ENCODE results near the gene MTMR11. TPM values are rescaled to one million over a fixed set of nuclear protein-coding genes. Genes with fewer than 3 reads are reported as not detected.
A peak's percentile ranks its signal among the peaks of the same experiment; 100 is the strongest.
"Not testable (repeated sequence)": the region's sequence is repeated elsewhere in the genome, so short reads cannot be mapped to it uniquely, and the experiment has no call there.

The MTMR11 gene
- total and polyA plus RNA-seq, 2 of the 8 experiments (the other 6 are each of a cell fraction or from before 2014, with no cell fraction given) = 3.7 to 4.8 TPM

GRCh38 chr1:149887196-149887455 lies 49.6 kb downstream of the MTMR11 start:
- not testable (repeated sequence) for H3K36me3 ChIP-seq (ENCODE audit: control insufficient read depth in 2 of 4, insufficient read depth in 4 of 4, low read length in 3 of 4); H2BK20ac ChIP-seq (ENCODE audit: low read length); H2AFZ ChIP-seq (ENCODE audit: low read length); H3K14ac ChIP-seq (ENCODE audit: insufficient read length); H2BK15ac ChIP-seq (ENCODE audit: low read length); H2BK120ac ChIP-seq (replicated peaks; ENCODE audit: low read depth, low read length); H3K27me3 ChIP-seq (replicated peaks in 1 of 4; ENCODE audit: control insufficient read depth in 3 of 4, extremely low read depth in 1 of 4, insufficient read depth in 3 of 4, low read length in 3 of 4); FAIRE-seq; H3K79me1 ChIP-seq (ENCODE audit: low read depth, low read length); H3K23ac ChIP-seq (ENCODE audit: insufficient read length); H4K20me1 ChIP-seq (replicated peaks in 1 of 2; ENCODE audit: control insufficient read depth in 1 of 2, insufficient read depth in 2 of 2, low read length in 2 of 2); H4K91ac ChIP-seq (replicated peaks; ENCODE audit: insufficient read length, low read length); DNase-seq (ENCODE audit: low read depth in 1 of 2, low spot score in 2 of 2); H2AK5ac ChIP-seq (ENCODE audit: low read depth, low read length); H3K4me1 ChIP-seq (replicated peaks in 1 of 4; ENCODE audit: control insufficient read depth in 3 of 4, insufficient read depth in 4 of 4, low read length in 3 of 4); H3K9me3 ChIP-seq (ENCODE audit: insufficient read depth in 2 of 2, low read depth in 1 of 2, low read length in 1 of 2); H3K4ac ChIP-seq (replicated peaks; ENCODE audit: insufficient read length, low read depth, low read length); H3K79me2 ChIP-seq (ENCODE audit: control insufficient read depth in 1 of 2, insufficient read depth in 2 of 2, low read length in 2 of 2)
- Histone ChIP-seq H3K23me2 (ENCODE audit: low read depth, low read length) (peaks cover 21% of the 10 kb centered on the region), H3K27ac (ENCODE audit: low read depth, low read length) (peak overlapping the region; percentile 98), H2BK5ac (ENCODE audit: low read depth, low read length) (peak overlapping the region; percentile 96), H3K4me3 (ENCODE audit: extremely low read depth in 1 of 4, insufficient read depth in 2 of 4, low read depth in 3 of 4, low read length in 4 of 4) (peak overlapping the region; percentile 70 to 92 (median 82)), H3K4me2 (ENCODE audit: insufficient read depth in 1 of 2, low read depth in 2 of 2, low read length in 2 of 2) (peak overlapping the region; percentile 71 to 83), H4K8ac (ENCODE audit: extremely low read depth, insufficient read depth, low read length) (peak overlapping the region; percentile 98; the same call in 1 of the 2 replicates), H4K5ac (ENCODE audit: insufficient read length, low read depth, low read length) (peak overlapping the region; percentile 93), H3K9ac (replicated peaks in 1 of 4; ENCODE audit: extremely low read depth in 1 of 4, low read depth in 3 of 4, low read length in 3 of 4) (peak overlapping the region; percentile 85 to 99 (median 94)), H2BK12ac (ENCODE audit: low read depth, low read length) (peak overlapping the region; percentile 5; the same call in 1 of the 2 replicates), H3K56ac (replicated peaks; ENCODE audit: insufficient read length, low read depth, low read length) (peak overlapping the region; percentile 93), H3K18ac (ENCODE audit: extremely low read depth, low read length) (peak overlapping the region; percentile 86; the same call in 1 of the 2 replicates)
- peak in 1 of 2 experiments; percentile 78; a peak in 1 of 3 replicates for TF ChIP-seq POLR2A (IDR thresholded peaks at IDR 0.05; ENCODE audit: control extremely low read depth in 1 of 2, low read depth in 2 of 2, low read length in 2 of 2)
- ChIA-PET POLR2A (ENCODE audit: partially characterized antibody) (interaction anchor here (0.8 to 8.5 kb wide), 44 partner anchors 8 to 1000 kb away, joined by 3 to 278 read pairs (median 8); partner anchors contain the start of genes ANP32E, BOLA1, CA14 and CTXND2), CTCF (ENCODE audit: partially characterized antibody) (interaction anchor here (1.0 to 3.0 kb wide), 6 partner anchors 39 to 282 kb away, joined by 3 to 14 read pairs (median 4); partner anchors contain the start of gene OTUD7B)
- 4% methylated on average over 13 of the region's 13 CpGs; no CpG with 5 or more reads in 1 of the 2 experiments for WGBS, 2 experiments (ENCODE audit: extremely low coverage in 1 of 2, insufficient coverage in 1 of 2, insufficient read length in 1 of 2, insufficient replicate concordance in 2 of 2, low coverage in 1 of 2, low lambda C conversion rate in 2 of 2, missing lambda C conversion rate in 1 of 2)

Measured in H1 (cell line).